PC-9 (cell line): ENCODE measurements around the gene SCRN1.

Experiments used
- EZH2 ChIP-seq: fragments of 200-600 bp; sonication (generic); IDR thresholded peaks from 2 replicates; pipeline ENCODE4 v1.8.0; 2017; ENCODE audit warnings: antibody characterized with exemption, low read depth
- TF ChIP-seq, protein P1 (sequence below): fragments of 200-600 bp; sonication (generic); conservative IDR thresholded peaks from 2 replicates; pipeline ENCODE4 v1.6.1; 2017; ENCODE audit warnings: mixed run types, antibody characterized with exemption, mild to moderate bottlenecking, moderate library complexity

DNA sequence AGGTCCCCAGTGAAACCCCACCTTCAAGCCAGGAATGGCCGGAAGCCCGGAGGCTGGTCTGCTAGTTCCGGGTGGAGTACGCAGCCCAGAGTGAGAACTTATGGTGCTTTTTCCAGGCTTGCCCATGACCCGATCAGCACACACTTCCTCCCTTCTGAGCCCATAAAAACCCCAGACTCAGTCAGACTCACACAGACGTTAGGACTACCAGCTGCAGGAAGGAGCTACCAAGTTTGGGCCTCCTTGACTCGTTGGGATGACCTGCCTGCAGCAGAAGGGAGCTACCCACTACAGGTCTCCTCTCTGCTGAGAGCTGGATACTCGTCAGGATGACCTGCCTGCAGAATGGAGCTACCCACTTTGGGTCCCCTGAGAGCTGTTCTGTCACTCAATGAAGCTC lies 39.1 kb downstream of the SCRN1 start:
- TF ChIP-seq, protein P1, sequence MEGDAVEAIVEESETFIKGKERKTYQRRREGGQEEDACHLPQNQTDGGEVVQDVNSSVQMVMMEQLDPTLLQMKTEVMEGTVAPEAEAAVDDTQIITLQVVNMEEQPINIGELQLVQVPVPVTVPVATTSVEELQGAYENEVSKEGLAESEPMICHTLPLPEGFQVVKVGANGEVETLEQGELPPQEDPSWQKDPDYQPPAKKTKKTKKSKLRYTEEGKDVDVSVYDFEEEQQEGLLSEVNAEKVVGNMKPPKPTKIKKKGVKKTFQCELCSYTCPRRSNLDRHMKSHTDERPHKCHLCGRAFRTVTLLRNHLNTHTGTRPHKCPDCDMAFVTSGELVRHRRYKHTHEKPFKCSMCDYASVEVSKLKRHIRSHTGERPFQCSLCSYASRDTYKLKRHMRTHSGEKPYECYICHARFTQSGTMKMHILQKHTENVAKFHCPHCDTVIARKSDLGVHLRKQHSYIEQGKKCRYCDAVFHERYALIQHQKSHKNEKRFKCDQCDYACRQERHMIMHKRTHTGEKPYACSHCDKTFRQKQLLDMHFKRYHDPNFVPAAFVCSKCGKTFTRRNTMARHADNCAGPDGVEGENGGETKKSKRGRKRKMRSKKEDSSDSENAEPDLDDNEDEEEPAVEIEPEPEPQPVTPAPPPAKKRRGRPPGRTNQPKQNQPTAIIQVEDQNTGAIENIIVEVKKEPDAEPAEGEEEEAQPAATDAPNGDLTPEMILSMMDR = no peak
- no peak for TF ChIP-seq EZH2
